ENCODE results near the gene SLC5A2.
"Not testable (repeated sequence)": the region's sequence is repeated elsewhere in the genome, so short reads cannot be mapped to it uniquely, and the experiment has no call there.

SLC5A2 gene

DNA sequence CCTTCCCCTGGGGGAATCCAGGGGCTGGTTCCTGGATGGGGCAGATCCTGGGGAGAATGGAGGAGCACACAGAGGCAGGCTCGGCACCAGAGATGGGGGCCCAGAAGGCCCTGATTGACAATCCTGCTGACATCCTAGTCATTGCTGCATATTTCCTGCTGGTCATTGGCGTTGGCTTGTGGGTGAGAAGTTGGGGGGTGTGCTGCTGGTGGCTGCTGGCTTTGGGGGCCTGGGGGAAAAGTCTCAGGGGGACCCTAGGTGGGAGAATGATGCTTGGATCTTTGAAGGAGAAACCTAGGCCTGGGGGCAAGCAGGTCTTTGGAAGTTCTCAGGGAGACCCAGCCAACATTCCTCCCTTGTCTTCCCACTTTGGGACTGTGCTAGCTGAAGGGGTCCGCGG is at the start of gene SLC5A2:
Gene SLC5A2 (plus strand): TSS at position 43 of the 400 bp plus-strand sequence. CDS start 14 bp downstream, at position 57.
- no peak within 1 kb of the TSS for H3K27ac ChIP-seq
- no peak for TF ChIP-seq CTCF (IDR thresholded peaks at IDR 0.05)

GRCh38 chr16:31435341-31436220 is 47.3 kb upstream of the SLC5A2 start:
- TF ChIP-seq CTCF (IDR thresholded peaks at IDR 0.05) = no peak
- Histone ChIP-seq H3K27ac (no peak overlapping the region), H3K4me3 (no peak overlapping the region)
- DNase-seq (ENCODE audit: low spot score) = no peak

More for the DNA sequence above, at the start of gene SLC5A2:
- H3K4me3 ChIP-seq = no peak within 1 kb of the TSS
- DNase-seq (ENCODE audit: low spot score) = no peak

- no peak for TF ChIP-seq CTCF (IDR thresholded peaks at IDR 0.05)
- Histone ChIP-seq H3K4me3 (no peak overlapping the region), H3K27ac (no peak overlapping the region)
- DNase-seq (ENCODE audit: low spot score) = no peak
Observed at GRCh38 chr16:31436221-31437045, 46.5 kb upstream of the SLC5A2 start.

DNA sequence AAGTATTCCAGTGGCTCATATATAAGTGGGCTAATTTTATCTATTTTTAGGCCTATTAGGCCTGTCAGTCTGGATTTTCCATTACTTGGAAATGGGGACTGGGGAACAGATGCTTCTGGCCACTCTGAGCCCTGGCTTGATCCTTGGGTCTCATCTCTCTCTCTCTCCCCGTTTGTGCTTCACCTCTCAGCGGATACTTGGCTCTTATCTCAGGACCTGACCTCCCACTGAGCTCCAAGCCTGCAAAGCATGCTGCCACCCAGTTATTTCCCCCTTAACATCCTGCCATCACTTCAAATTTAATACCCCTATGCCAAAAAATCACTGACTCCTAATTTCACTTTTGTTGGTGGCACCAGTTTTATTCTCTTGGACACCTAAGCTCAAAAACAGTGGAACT is 44.5 kb upstream of the SLC5A2 start:
- H3K4me3 ChIP-seq = no peak overlapping the region
- H3K27ac ChIP-seq = no peak overlapping the region
- TF ChIP-seq CTCF (IDR thresholded peaks at IDR 0.05) = no peak
- DNase-seq (ENCODE audit: low spot score) = no peak

DNA sequence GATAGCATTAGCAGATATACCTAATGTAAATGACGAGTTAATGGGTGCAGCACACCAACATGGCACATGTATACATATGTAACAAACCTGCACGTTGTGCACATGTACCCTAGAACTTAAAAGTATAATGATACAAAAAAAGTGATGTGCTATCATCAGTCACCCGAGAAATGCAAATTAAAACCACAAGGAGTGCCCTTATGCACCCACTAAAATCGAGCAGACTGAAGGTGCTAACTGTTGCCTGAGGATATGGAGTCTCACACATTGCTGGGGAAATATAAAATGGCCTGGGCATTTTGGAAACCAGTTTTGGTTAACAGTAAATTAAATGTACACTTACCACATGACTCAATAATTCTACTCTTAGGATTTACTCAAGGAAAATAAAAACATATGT is 43.9 kb upstream of the SLC5A2 start:
- not testable (repeated sequence) for DNase-seq (ENCODE audit: low spot score); H3K27ac ChIP-seq; H3K4me3 ChIP-seq

DNA sequence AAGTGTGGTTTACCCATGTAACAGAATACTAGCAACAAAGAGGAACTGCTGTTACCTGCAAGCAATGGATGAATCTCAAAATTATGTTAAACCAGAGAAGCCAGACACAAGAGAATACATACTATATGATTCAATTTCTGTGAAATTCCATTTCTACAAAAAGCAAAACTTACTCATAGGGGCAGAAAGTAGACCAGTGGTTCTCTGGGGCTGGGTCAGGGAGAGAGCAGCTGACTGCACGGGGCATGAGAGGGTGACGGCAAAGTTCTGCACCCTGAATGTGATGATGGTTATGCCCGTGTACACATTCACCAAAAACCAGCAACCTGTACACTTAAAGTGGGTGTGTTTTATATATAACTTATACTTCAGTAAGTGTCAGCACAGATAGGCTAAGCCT is 43.4 kb upstream of the SLC5A2 start:
- no peak for TF ChIP-seq CTCF (IDR thresholded peaks at IDR 0.05)
- no peak for DNase-seq (ENCODE audit: low spot score)
- Histone ChIP-seq H3K27ac (no peak overlapping the region), H3K4me3 (no peak overlapping the region)

DNA sequence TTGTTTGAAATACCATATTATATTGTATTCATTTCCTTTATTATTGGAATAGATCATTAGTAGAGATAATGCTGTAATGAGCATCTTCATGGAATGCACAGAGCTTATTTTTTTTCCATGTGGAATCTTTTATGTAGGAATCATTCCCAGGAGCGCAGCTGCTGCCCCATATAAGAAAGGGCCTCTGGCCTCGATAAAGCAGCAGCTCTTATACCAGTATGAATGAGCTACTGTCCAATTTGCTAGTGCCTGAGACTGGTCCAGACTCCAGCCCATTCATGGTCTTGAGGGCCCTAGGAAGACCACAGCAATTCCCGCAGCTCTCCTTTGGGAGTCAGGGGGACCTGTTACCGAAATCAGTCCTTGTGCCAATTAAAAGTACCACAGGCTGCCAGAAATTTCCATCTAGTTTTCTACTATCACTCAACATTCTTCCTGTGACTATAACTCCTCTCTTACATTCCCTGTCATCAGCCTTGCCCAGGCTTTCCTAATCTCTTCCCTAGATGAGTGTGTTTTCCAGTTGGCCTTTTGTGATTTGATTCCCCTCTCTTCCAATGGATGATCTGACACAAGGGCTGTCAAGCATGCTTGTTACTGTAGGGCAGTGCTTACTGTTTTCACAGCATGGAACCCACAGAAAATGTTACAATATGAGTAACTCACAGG is 42.3 kb upstream of the SLC5A2 start:
- no peak for TF ChIP-seq CTCF (IDR thresholded peaks at IDR 0.05)
- no peak overlapping the region for H3K4me3 ChIP-seq
- no peak overlapping the region for H3K27ac ChIP-seq
- DNase-seq (ENCODE audit: low spot score) = no peak
